MM.1S (cell line): ENCODE measurements around the gene SLC35G3.

Experiments used
- DNase-seq: peaks from one replicate; pipeline ENCODE4 v3.0.0-alpha.2; 2015
- H2AFZ ChIP-seq: fragments of 300-600 bp; sonication (generic); 2 replicates; pipeline ENCODE4 v1.6.0; 2016; ENCODE audit warnings: antibody characterized with exemption, low read length
- H3F3A ChIP-seq: fragments of 300-600 bp; sonication (generic); 2 replicates; pipeline ENCODE4 v1.6.1; 2016; ENCODE audit warnings: mild to moderate bottlenecking, antibody characterized with exemption, low read length, moderate library complexity, mixed read lengths; ENCODE audit not compliant: insufficient read depth
- H3K27ac ChIP-seq: fragments of 300-600 bp; sonication (generic); 2 replicates; pipeline ENCODE4 v1.5.1; 2016; ENCODE audit warnings: mild to moderate bottlenecking, low read length
- H3K27me3 ChIP-seq: fragments of 300-600 bp; sonication (generic); replicated peaks from 2 replicates; pipeline ENCODE4 v1.6.0; 2016; ENCODE audit warnings: low read length; ENCODE audit not compliant: insufficient read depth
- H3K36me3 ChIP-seq: fragments of 300-600 bp; sonication (generic); replicated peaks from 2 replicates; pipeline ENCODE4 v1.6.1; 2016; ENCODE audit warnings: mild to moderate bottlenecking, low read length, mixed read lengths; ENCODE audit not compliant: insufficient read depth
- H3K4me1 ChIP-seq: fragments of 300-600 bp; sonication (generic); 2 replicates; pipeline ENCODE4 v1.6.1; 2016; ENCODE audit warnings: low read length, mixed read lengths
- H3K4me2 ChIP-seq: fragments of 300-600 bp; sonication (generic); 2 replicates; pipeline ENCODE4 v1.6.0; 2016; ENCODE audit warnings: low read depth, low read length
- H3K4me3 ChIP-seq: fragments of 300-600 bp; sonication (generic); 2 replicates; pipeline ENCODE4 v1.5.1; 2016; ENCODE audit warnings: low read length, mixed read lengths
- H3K79me2 ChIP-seq: fragments of 300-600 bp; sonication (generic); 2 replicates; pipeline ENCODE4 v1.6.1; 2016; ENCODE audit warnings: mixed run types, low read length, mixed read lengths
- H3K9ac ChIP-seq: fragments of 300-600 bp; sonication (generic); 2 replicates; pipeline ENCODE4 v1.6.1; 2016; ENCODE audit warnings: low read length, mixed read lengths
- H3K9me2 ChIP-seq: fragments of 300-600 bp; sonication (generic); replicated peaks from 2 replicates; pipeline ENCODE4 v1.6.1; 2016; ENCODE audit warnings: mild to moderate bottlenecking, low read length, mixed read lengths; ENCODE audit not compliant: insufficient read depth
- H3K9me3 ChIP-seq: fragments of 300-600 bp; sonication (generic); replicated peaks from 2 replicates; pipeline ENCODE4 v1.6.1; 2016; ENCODE audit warnings: mild to moderate bottlenecking, low read length, mixed read lengths; ENCODE audit not compliant: insufficient read depth
- H4K20me1 ChIP-seq: fragments of 300-600 bp; sonication (generic); 2 replicates; pipeline ENCODE4 v1.6.1; 2016; ENCODE audit warnings: mild to moderate bottlenecking, low read length, moderate library complexity, mixed read lengths; ENCODE audit not compliant: insufficient read depth
- EZH2 ChIP-seq: fragments of 300-600 bp; sonication (generic); optimal IDR thresholded peaks from 2 replicates; pipeline ENCODE3; 2017; ENCODE audit warnings: low read depth, mild to moderate bottlenecking, antibody characterized with exemption, low read length, mixed read lengths
- EZH2phosphoT487 ChIP-seq: fragments of 300-600 bp; sonication (generic); IDR thresholded peaks from 2 replicates; pipeline ENCODE4 v1.6.1; 2018; ENCODE audit warnings: antibody characterized with exemption, low read length
- TF ChIP-seq, protein P1 (sequence below): fragments of 300-600 bp; sonication (generic); IDR thresholded peaks from 2 replicates; pipeline ENCODE4 v1.5.1; 2016; ENCODE audit warnings: antibody characterized with exemption, low read length, mixed read lengths

Gene SLC35G3

DNA sequence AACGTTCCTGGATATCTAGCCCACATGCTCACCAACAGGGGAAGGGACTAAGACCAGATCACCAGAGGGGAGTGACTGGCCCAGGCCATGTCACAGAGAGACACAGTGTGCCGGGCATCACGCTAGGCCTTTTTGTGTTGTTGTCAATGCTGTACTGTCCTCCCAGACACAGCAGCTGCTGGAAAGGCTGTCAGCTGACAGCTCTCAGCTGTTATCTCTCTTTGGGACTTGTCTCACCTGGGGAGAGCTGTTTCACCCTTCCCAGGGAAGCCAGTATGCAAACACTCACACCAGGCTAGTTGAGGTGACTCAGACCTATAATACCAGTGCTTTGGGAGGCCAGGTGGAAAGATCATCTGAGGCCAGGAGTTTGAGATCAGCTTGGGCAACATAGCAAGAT is 27.1 kb downstream of the SLC35G3 start:
- H3K9ac ChIP-seq, result no peak overlapping the region
- no peaks in the 10 kb centered on the region for H3K9me2 ChIP-seq
- no peak overlapping the region for H2AFZ ChIP-seq
- H3K79me2 ChIP-seq, result no peaks in the 10 kb centered on the region
- H3K4me3 ChIP-seq, result no peak overlapping the region
- no peaks in the 10 kb centered on the region for H3K27me3 ChIP-seq
- no peaks in the 10 kb centered on the region for H3K9me3 ChIP-seq
- H4K20me1 ChIP-seq, result no peaks in the 10 kb centered on the region
- TF ChIP-seq, protein P1, sequence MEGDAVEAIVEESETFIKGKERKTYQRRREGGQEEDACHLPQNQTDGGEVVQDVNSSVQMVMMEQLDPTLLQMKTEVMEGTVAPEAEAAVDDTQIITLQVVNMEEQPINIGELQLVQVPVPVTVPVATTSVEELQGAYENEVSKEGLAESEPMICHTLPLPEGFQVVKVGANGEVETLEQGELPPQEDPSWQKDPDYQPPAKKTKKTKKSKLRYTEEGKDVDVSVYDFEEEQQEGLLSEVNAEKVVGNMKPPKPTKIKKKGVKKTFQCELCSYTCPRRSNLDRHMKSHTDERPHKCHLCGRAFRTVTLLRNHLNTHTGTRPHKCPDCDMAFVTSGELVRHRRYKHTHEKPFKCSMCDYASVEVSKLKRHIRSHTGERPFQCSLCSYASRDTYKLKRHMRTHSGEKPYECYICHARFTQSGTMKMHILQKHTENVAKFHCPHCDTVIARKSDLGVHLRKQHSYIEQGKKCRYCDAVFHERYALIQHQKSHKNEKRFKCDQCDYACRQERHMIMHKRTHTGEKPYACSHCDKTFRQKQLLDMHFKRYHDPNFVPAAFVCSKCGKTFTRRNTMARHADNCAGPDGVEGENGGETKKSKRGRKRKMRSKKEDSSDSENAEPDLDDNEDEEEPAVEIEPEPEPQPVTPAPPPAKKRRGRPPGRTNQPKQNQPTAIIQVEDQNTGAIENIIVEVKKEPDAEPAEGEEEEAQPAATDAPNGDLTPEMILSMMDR, result no peak
- no peak for TF ChIP-seq EZH2
- no peak for TF ChIP-seq EZH2phosphoT487
- H3K36me3 ChIP-seq, result no peaks in the 10 kb centered on the region
- H3K27ac ChIP-seq, result no peak overlapping the region
- no peak overlapping the region for H3K4me2 ChIP-seq
- no peaks in the 10 kb centered on the region for H3F3A ChIP-seq
- H3K4me1 ChIP-seq, result no peaks in the 10 kb centered on the region
- no peak for DNase-seq

DNA sequence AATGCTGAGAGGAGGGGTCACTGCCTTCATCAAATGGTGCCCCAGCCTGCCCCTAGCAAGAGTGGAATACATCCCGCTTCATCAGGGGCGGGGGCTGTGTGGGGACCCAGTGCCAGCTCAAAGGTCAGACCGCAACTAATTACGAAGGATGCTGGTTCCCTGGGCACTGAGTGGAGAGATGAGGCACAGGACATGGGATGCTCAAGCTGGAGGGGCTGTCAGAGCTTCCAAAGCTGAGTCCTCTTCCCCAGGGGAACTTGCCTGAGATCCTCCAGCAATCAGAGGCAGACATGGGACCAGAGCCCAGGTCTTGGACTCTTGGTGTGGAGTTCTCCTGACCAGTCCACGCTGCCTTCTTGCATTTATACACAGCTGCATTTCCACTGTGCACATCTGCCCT is 27.7 kb downstream of the SLC35G3 start:
- TF ChIP-seq EZH2phosphoT487, result no peak
- TF ChIP-seq, protein P1, result no peak
- no peak for TF ChIP-seq EZH2
- Histone ChIP-seq H3K9me3 (no peaks in the 10 kb centered on the region), H3K4me3 (no peak overlapping the region), H3K27me3 (no peaks in the 10 kb centered on the region), H2AFZ (no peak overlapping the region), H3K9me2 (no peaks in the 10 kb centered on the region), H4K20me1 (no peaks in the 10 kb centered on the region), H3K27ac (no peak overlapping the region), H3K4me1 (no peaks in the 10 kb centered on the region), H3K79me2 (no peaks in the 10 kb centered on the region), H3K4me2 (no peak overlapping the region), H3K36me3 (no peaks in the 10 kb centered on the region), H3K9ac (no peak overlapping the region), H3F3A (no peaks in the 10 kb centered on the region)
- DNase-seq, result no peak

DNA sequence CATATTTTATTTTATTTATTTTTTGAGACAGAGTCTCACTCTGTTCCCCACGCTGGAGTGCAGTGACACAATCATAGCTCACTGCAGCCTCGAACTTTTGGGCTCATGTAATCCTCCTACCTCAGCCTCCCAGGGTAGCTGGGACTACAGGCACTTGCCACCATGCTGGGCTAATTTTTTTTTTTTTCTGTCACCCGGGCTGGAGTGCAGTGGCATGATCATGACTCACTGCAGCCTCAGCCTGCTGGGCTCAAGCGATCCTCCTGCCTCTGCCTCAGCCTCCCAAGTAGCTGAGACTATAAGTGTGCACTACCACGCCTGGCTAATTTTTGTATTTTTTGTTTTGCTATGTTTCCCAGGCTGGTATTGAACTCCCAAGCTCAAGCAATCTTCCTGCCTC is 29.5 kb downstream of the SLC35G3 start:
- no peaks in the 10 kb centered on the region for H3K79me2 ChIP-seq
- no peaks in the 10 kb centered on the region for H4K20me1 ChIP-seq
- H3K4me1 ChIP-seq, result no peaks in the 10 kb centered on the region
- no peak overlapping the region for H2AFZ ChIP-seq
- H3K36me3 ChIP-seq, result no peaks in the 10 kb centered on the region
- no peak for DNase-seq
- TF ChIP-seq EZH2phosphoT487 (no peak), EZH2 (no peak)
- TF ChIP-seq, protein P1, result no peak
- no peak overlapping the region for H3K9ac ChIP-seq
- no peak overlapping the region for H3K27ac ChIP-seq
- H3K9me2 ChIP-seq, result no peaks in the 10 kb centered on the region
- no peaks in the 10 kb centered on the region for H3K27me3 ChIP-seq
- H3F3A ChIP-seq, result no peaks in the 10 kb centered on the region
- no peak overlapping the region for H3K4me3 ChIP-seq
- no peak overlapping the region for H3K4me2 ChIP-seq
- no peaks in the 10 kb centered on the region for H3K9me3 ChIP-seq
